ENCODE measurements around the gene CASQ2. TPM values are rescaled to one million over a fixed set of nuclear protein-coding genes. Genes with fewer than 3 reads are reported as not detected.

Gene CASQ2
- polyA plus RNA-seq, 1 donor from 2014 or later: not detected

- H4K20me1 ChIP-seq (ENCODE audit: insufficient read depth): no peaks in the 10 kb centered on the region
- H3K9ac ChIP-seq (ENCODE audit: low read length): no peak overlapping the region
- no peaks in the 10 kb centered on the region for H3K9me2 ChIP-seq (ENCODE audit: insufficient read depth, low read length)
- no peaks in the 10 kb centered on the region for H3K79me2 ChIP-seq (replicated peaks; ENCODE audit: insufficient read depth, low read length)
- H2AFZ ChIP-seq (ENCODE audit: low read depth, low read length): no peak overlapping the region
- no peaks in the 10 kb centered on the region for H3F3A ChIP-seq (ENCODE audit: insufficient read depth, low read length, poor library complexity, severe bottlenecking)
- TF ChIP-seq SMC3 (conservative IDR thresholded peaks at IDR 0.05; ENCODE audit: poor library complexity) (no peak), MXI1 (conservative IDR thresholded peaks at IDR 0.05; ENCODE audit: poor library complexity, severe bottlenecking) (no peak), EZH2 (IDR thresholded peaks at IDR 0.05; ENCODE audit: borderline replicate concordance, insufficient read depth, low read length, poor library complexity, severe bottlenecking) (no peak), EP300 (conservative IDR thresholded peaks at IDR 0.05; ENCODE audit: poor library complexity, severe bottlenecking) (no peak), POLR2AphosphoS5 (IDR thresholded peaks at IDR 0.05) (no peak), TAF1 (IDR thresholded peaks at IDR 0.05; ENCODE audit: low read depth) (no peak), RAD21 (conservative IDR thresholded peaks at IDR 0.05) (no peak), CTCF (IDR thresholded peaks at IDR 0.05; ENCODE audit: poor library complexity, severe bottlenecking) (no peak), REST (IDR thresholded peaks at IDR 0.05; ENCODE audit: borderline replicate concordance) (no peak)
- H3K4me2 ChIP-seq (ENCODE audit: low read length): no peak overlapping the region
- H3K36me3 ChIP-seq (ENCODE audit: insufficient read depth, low read length): no peaks in the 10 kb centered on the region
- no peak overlapping the region for H3K4me3 ChIP-seq (ENCODE audit: low read length)
- no peaks in the 10 kb centered on the region for H3K27me3 ChIP-seq (ENCODE audit: insufficient read depth, low read depth, low read length)
- H3K9me3 ChIP-seq (ENCODE audit: low read length): no peaks in the 10 kb centered on the region
- no peak overlapping the region for H3K27ac ChIP-seq (ENCODE audit: low read length)
Observed at GRCh38 chr1:115656461-115657077, 111.9 kb downstream of the CASQ2 start.

DNA sequence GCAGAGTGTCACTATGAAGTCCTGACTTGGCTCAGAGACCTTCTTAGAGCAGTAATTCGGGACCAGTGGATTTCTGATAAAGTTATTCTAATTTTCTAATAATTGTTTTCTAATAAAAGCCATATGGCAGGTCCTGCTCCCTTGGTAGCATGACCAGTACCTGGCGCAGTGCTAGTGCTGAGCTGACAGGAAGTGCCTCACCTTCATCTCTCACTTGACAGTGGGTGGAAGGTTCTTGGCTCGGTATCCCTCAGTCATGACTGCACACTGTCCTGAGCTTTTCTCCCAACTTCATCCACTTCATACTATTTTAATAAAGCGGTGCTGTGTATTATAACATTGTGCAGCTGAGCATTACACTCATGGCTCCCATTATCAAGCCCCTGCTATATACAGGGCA, 112.6 kb downstream of the CASQ2 start:
- no peaks in the 10 kb centered on the region for H3F3A ChIP-seq (ENCODE audit: insufficient read depth, low read length, poor library complexity, severe bottlenecking)
- no peaks in the 10 kb centered on the region for H3K79me2 ChIP-seq (replicated peaks; ENCODE audit: insufficient read depth, low read length)
- no peaks in the 10 kb centered on the region for H3K9me2 ChIP-seq (ENCODE audit: insufficient read depth, low read length)
- no peaks in the 10 kb centered on the region for H3K9me3 ChIP-seq (ENCODE audit: low read length)
- H4K20me1 ChIP-seq (ENCODE audit: insufficient read depth): no peaks in the 10 kb centered on the region
- no peak overlapping the region for H3K9ac ChIP-seq (ENCODE audit: low read length)
- no peak overlapping the region for H3K4me2 ChIP-seq (ENCODE audit: low read length)
- H3K27ac ChIP-seq (ENCODE audit: low read length): no peak overlapping the region
- no peaks in the 10 kb centered on the region for H3K36me3 ChIP-seq (ENCODE audit: insufficient read depth, low read length)
- no peak overlapping the region for H3K4me3 ChIP-seq (ENCODE audit: low read length)
- no peaks in the 10 kb centered on the region for H3K27me3 ChIP-seq (ENCODE audit: insufficient read depth, low read depth, low read length)
- no peak overlapping the region for H2AFZ ChIP-seq (ENCODE audit: low read depth, low read length)
- TF ChIP-seq SMC3 (conservative IDR thresholded peaks at IDR 0.05; ENCODE audit: poor library complexity) (no peak), TAF1 (IDR thresholded peaks at IDR 0.05; ENCODE audit: low read depth) (no peak), CTCF (IDR thresholded peaks at IDR 0.05; ENCODE audit: poor library complexity, severe bottlenecking) (no peak), EP300 (conservative IDR thresholded peaks at IDR 0.05; ENCODE audit: poor library complexity, severe bottlenecking) (no peak), POLR2AphosphoS5 (IDR thresholded peaks at IDR 0.05) (no peak), EZH2 (IDR thresholded peaks at IDR 0.05; ENCODE audit: borderline replicate concordance, insufficient read depth, low read length, poor library complexity, severe bottlenecking) (no peak), MXI1 (conservative IDR thresholded peaks at IDR 0.05; ENCODE audit: poor library complexity, severe bottlenecking) (no peak), RAD21 (conservative IDR thresholded peaks at IDR 0.05) (no peak), REST (IDR thresholded peaks at IDR 0.05; ENCODE audit: borderline replicate concordance) (no peak)

Measured in neural cell (in vitro differentiated cells).